Stimulated activated CD4-positive, alpha-beta T cell treated with anti-CD3 and anti-CD28 coated beads, Interleukin-4, amount 100 ng/mL, for 4 hours (primary cell): ENCODE measurements around the gene PPM1H.
A peak's percentile ranks its signal among the peaks of the same experiment; 100 is the strongest.
"Not testable (repeated sequence)": the region's sequence is repeated elsewhere in the genome, so short reads cannot be mapped to it uniquely, and the experiment has no call there.

Experiments
- DNase-seq, 2 experiments: peaks; one replicate each; pipeline ENCODE4 v3.0.0-alpha.2; 2020

PPM1H gene

GRCh38 chr12:62832027-62832426 lies 102.9 kb downstream of the PPM1H start:
- no peak for DNase-seq

GRCh38 chr12:62827855-62828254 lies 107.1 kb downstream of the PPM1H start:
- no peak for DNase-seq

DNA sequence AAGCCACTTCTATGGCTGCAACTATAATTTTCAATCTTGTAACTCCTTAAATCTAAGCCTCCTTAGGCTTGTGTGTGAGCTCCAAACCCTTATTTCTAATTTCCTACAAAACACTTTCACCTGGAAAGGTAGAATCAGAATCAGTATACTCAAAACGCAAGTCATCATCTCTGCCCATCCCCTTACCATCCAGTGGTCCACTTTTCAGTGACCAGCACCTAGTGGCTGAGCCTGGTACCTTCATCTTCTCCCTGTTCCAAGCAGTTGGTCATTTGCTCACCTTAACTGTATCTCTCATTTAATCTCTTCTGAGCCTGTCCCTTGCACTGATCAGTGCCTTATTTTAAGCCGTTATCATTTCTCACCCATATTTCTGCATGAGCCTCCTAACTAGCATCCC lies 107.9 kb downstream of the PPM1H start:
- no peak for DNase-seq

GRCh38 chr12:62817556-62818271 lies 117.2 kb downstream of the PPM1H start:
- no peak for DNase-seq

DNA sequence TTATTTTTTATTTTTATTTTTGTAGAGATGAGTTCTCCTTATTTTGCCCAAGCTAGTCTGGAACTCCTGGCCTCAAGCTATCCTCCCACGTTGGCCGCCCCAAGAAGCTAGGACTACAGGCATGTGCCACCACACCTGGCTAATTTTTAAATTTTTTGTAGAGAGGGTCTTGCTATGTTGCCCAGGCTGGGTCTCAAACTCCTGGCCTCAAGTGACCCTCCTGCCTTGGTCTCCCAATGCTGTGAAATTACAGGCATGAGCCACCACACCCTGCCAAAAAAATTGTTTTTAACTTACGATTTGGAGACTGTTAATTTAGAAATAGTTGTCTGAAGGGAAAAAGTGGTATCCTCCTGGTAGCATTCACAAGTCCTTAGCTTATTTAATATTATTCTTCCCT lies 120.7 kb downstream of the PPM1H start:
- no peak for DNase-seq

DNA sequence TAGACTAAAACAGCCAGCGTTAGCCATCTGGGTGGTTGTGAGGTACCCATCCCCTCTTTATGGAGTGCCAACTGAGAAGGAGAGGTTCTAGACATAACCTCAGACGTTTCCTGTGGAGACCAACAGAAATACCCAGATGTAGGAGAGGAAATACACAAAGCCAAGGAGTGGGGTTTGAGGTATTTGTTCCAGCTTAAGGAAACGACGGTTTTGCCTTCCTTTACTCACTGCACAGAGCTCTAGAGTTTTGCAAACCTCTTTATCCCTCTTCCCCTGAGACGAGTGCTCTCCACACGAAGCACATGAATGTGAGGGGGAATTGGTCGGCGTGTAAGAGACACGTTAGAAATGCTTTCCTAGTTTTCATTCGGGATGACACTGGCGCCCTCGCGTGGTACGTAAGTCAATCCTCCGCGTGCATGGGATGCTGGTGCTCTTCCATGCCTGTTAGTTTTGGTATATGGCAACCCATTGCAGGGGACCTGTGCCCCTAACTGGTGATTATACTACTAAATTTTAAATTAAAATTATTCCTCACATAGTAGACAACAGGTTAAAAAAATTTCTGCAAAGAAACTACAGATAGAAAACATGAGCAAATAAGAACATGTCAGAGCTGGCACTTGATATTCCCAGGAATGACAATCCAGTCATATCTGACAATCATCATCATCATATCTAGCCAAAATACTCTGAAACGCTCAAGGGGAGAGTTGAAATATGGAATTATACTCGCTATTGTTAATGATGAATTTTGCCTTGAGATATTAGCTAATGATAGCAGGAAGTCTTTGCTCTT lies 121.7 kb downstream of the PPM1H start:
- DNase-seq = peak; percentile 19 to 28

DNA sequence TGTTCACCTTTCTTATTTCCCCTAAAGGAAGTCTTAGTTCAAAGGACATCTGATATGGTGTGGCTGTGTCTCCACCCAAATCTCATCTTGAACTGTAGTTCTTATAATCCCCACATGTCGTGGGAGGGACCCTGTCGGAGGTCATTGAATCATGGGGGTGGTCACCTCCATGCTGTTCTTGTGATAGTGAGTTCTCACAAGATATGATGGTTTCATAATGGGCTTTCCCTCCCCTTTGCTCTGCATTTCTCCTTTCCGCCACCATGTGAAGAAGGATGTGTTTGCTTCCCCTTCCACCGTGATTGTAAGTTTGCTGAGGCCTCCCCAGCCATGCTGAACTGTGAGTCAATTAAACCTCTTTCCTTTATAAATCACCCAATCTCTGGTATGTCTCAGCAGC lies 123.5 kb downstream of the PPM1H start:
- DNase-seq = not testable (repeated sequence)

DNA sequence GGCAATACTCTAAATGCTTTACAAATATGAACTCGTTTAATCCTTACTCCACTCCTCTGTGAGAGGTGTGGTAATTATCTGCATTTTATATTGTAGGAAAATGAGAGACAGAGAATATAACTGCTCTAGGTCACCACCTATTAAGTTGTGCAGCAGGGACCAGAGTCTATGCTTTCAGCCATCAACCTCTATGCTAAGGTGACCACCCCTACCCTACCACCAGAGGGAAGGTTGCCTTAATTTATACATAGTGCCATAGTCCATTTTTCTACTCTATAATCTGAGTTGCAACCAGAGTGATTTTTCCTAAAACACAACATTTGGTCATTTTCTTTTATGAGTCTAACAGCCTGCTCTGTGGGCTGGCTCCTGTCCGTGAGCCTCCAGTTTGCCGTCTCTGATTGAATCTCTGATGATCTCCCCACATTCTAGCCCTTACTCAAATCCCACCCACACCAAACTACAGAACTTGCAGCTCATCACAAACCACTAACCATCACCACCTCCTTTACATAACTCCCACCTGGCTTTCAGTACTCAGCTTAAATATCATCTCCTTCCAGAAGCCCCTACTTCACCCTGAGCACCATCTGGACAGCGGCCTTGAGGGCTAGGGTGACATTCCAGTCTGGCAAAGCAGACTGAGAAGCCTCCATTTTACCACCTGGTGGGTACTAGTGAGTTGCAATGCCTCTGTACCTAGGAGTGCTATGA lies 126.6 kb downstream of the PPM1H start:
- no peak for DNase-seq

DNA sequence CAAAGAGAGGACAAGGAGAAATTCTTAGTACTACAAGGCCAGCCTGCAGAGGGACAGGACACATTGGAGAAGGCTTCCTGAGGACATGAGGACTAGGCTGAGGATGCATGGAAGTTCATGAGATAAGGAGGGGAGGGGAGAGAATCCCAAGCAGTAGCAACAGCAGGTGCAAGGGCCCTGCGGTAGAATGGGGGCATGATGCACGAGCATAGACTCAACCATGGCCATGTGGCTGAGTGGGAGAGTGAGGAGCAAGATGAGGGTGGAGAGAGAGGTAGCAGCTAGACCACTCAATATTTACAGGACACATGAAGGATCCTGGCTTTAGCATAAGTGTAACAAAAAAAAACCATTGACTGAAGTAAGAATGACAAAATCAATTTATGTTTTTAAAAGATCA lies 128.1 kb downstream of the PPM1H start:
- DNase-seq = no peak

DNA sequence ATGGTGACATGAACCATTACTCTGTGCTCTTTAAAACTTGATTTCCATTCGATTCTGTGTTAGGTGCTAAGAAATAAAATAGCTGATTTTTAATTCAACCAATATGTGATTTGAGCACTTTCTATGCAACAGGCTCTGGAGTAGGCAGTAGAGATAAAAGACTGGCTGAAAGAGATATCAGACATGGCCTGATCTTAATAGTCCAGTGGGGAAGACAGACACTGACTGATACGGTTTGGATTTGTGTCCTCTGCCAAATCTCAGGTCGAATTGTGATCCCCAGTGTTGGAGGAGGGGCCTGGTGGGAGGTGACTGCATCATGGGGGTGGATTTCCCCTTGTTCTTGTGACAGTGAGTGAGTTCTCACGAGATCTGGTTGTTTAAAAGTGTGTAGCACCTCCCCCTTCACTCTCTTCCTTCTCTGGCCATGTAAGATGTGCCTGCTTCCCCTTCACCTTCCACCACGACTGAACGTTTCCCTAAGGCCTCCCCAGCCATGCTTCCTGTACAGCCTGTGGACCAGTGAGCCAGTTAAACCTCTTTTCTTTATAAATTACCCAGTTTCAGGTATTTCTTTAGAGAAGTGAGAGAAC lies 128.6 kb downstream of the PPM1H start:
- DNase-seq = no peak

DNA sequence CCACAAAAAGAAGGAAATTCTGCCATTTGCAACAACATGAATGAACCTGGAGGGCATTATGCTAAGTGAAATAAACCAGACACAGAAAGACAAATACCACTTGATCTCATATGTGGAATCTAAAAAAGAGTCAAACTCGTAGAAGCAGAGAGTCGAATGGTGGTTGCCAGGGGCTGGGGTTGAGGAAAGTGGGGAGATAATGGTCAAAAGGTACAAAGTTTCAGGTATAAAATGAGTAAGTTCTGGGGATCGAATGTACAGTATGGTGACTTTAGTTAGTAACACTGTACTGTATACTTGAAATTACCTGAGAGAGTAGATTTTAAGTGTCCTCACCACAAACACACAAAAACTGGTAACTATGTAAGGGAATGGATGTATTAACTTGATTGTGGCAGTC lies 129.4 kb downstream of the PPM1H start:
- DNase-seq = no peak

DNA sequence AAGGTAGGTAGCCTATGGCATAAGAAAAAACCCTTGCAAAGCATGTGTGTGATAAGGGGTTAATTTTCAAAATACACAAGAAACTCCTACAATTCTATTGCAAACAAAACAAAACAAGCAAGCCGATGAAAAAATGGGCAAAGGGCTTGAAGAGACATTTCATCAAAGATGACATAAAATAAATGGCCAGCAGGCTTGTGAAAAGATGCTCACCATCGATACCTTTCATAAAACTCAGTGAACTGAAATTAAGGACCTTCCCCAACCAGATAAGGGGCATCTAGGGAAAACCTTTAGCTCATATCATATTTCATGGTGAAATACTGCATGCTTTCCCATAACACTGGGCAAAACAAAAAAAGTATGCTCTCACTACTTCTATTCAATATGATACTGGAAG lies 131.2 kb downstream of the PPM1H start:
- no peak for DNase-seq

DNA sequence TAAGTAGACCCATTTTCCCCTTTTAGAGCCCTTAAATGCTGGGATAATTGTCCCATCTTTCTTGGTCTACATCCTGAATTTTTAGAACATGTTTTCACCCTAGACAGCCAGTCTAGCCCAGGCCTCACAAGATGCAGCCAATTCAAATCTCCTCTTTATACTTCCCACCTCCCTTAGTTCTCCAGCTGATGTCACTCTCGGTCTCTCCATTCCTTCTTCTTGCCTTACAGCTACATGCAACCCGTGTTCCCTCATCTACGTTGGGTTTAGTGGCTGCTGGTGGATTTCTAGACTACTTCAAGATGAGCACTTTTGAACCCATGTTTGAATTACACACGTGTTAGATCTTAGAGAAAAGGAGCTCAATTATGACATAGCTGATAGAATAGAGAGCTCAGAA lies 132.0 kb downstream of the PPM1H start:
- DNase-seq = no peak

- DNase-seq = no peak
Observed at GRCh38 chr12:62802321-62802720, 132.6 kb downstream of the PPM1H start.

GRCh38 chr12:62801796-62802195 lies 133.2 kb downstream of the PPM1H start:
- no peak for DNase-seq

DNA sequence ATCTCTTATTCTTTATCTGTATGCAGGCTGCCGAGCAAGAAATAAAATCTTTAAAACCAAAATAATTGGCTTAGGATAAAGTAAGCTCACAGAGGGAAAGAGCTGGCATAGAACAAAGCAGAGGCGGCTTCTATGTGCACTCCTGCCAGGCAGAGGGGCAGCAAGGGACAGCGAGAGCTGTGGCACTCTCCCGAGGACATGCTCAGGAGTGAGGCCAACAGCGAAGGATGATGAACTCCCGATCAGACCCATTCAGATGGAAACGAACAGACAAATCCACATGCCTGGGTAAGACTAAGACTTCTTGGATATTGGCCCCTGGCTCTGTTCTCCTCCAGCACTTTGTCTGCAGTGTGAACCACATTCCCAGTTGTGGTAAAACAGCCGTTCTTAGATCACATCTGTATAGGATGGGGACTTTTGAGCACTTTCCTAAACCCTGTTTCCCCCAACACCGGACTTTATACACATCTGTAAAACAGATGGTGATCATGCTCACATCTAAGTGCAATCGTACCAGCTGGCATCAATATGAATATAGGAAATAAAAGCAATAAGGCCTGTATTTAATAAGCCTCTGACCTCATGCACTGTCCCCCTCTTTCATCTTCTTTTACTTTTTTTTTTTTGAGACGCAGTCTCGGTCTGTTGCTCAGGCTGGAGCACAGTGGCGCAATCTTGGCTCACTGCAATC lies 134.1 kb downstream of the PPM1H start:
- no peak for DNase-seq

GRCh38 chr12:62799766-62800406 lies 135.1 kb downstream of the PPM1H start:
- no peak for DNase-seq

DNA sequence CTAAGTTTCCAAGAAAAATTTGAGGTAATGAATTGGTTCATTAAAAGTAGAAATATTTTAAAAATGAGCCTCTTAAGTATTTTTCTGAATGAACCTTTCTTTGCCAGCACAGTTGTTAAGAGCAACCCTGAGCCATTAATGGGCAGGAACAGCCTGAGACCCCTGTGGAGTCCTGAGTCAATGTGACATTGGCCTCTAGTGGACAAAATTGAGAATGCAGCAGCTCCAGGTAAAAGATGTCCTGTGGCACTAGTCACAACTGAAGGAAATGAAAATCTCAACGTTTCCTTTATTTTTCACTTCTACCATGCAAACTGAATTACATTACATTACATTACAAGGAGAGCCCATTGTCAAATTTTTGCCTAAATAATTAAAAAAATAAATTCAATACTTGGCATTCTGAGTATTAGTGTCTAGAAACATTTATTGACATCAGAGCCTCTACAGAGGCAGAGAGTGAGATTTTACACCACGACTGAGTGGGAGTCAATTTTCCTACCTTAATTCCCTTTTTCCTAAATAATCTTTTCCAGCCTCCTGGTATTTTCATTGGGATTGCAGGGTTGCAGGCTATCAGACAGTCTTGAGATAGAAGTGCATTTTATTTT lies 135.7 kb downstream of the PPM1H start:
- DNase-seq = peak; percentile 13 to 25

GRCh38 chr12:62794218-62794583 lies 140.7 kb downstream of the PPM1H start:
- no peak for DNase-seq

GRCh38 chr12:62793256-62794217 lies 141.4 kb downstream of the PPM1H start:
- DNase-seq = peak; percentile 59 to 72
